Tibial artery (tissue), 4 donors: ENCODE measurements around the gene CDH22.

Experiments used
- DNase-seq, 2 donors: peaks; one replicate each; pipeline ENCODE4 v3.0.0-alpha.2; 2019
- H3K27ac ChIP-seq, 2 donors: fragments of 200-600 bp; sonication (generic) in 1 of 2; 1 replicate in 1 of 2; 2 replicates in 1 of 2; pipeline ENCODE4 v1.5.1; 2018 to 2019; ENCODE audit warnings: mild to moderate bottlenecking in 1 of 2
- H3K27me3 ChIP-seq, 2 donors: fragments of 200-600 bp; sonication (generic) in 1 of 2; one replicate each; pipeline versions ENCODE4 v1.5.1 to v1.6.0; 2016 to 2019
- H3K36me3 ChIP-seq, 3 donors: fragments of 200-600 bp; sonication (generic) in 2 of 3; one replicate each; pipeline ENCODE4 v1.5.1; 2016 to 2019; ENCODE audit warnings: mild to moderate bottlenecking in 2 of 3
- H3K4me1 ChIP-seq, 4 donors: fragments of 200-600 bp; sonication (generic) in 2 of 4; 1 replicate in 3 of 4; 2 replicates in 1 of 4; pipeline ENCODE4 v1.5.1; 2016 to 2019
- H3K4me3 ChIP-seq, 2 donors: fragments of 200-600 bp; sonication (generic) in 1 of 2; 1 replicate in 1 of 2; 2 replicates in 1 of 2; pipeline ENCODE4 v1.5.1; 2018 to 2019; ENCODE audit warnings: mild to moderate bottlenecking in 2 of 2
- H3K9me3 ChIP-seq, 3 donors: fragments of 200-600 bp; sonication (generic) in 1 of 3; one replicate each; pipeline ENCODE4 v1.5.1; 2016 to 2019
- intact Hi-C: fragments of 100-400 bp; cut with DNase I; formaldehyde crosslinking; loops from one replicate; pipeline ENCODE4 v1.15.0; 2023; ENCODE audit warnings: low total_unique reads
- TF ChIP-seq, protein P1 (sequence below), 2 experiments: fragments of 200-600 bp in 1 of 2; fragments of 450-650 bp in 1 of 2; IDR thresholded peaks; one replicate each; pipeline ENCODE4 v1.5.1; 2017 to 2019; ENCODE audit warnings: antibody characterized with exemption in 2 of 2, mild to moderate bottlenecking in 1 of 2, moderate library complexity in 1 of 2

The CDH22 gene

GRCh38 chr20:46342451-46343347, 34.4 kb upstream of the CDH22 start:
- Histone ChIP-seq H3K27ac (no peak overlapping the region), H3K36me3 (peaks cover 0 to 11% (median 0%) of the 10 kb centered on the region in 3 donors), H3K4me1 (peaks cover 0 to 9% (median 1%) of the 10 kb centered on the region in 4 donors), H3K9me3 (no peaks in the 10 kb centered on the region), H3K27me3 (peaks cover 4 to 54% of the 10 kb centered on the region in 2 donors), H3K4me3 (no peak overlapping the region)
- intact Hi-C loops = no loop called here
- no peak for DNase-seq
- TF ChIP-seq, protein P1, sequence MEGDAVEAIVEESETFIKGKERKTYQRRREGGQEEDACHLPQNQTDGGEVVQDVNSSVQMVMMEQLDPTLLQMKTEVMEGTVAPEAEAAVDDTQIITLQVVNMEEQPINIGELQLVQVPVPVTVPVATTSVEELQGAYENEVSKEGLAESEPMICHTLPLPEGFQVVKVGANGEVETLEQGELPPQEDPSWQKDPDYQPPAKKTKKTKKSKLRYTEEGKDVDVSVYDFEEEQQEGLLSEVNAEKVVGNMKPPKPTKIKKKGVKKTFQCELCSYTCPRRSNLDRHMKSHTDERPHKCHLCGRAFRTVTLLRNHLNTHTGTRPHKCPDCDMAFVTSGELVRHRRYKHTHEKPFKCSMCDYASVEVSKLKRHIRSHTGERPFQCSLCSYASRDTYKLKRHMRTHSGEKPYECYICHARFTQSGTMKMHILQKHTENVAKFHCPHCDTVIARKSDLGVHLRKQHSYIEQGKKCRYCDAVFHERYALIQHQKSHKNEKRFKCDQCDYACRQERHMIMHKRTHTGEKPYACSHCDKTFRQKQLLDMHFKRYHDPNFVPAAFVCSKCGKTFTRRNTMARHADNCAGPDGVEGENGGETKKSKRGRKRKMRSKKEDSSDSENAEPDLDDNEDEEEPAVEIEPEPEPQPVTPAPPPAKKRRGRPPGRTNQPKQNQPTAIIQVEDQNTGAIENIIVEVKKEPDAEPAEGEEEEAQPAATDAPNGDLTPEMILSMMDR (IDR thresholded peaks at IDR 0.05) = no peak

DNA sequence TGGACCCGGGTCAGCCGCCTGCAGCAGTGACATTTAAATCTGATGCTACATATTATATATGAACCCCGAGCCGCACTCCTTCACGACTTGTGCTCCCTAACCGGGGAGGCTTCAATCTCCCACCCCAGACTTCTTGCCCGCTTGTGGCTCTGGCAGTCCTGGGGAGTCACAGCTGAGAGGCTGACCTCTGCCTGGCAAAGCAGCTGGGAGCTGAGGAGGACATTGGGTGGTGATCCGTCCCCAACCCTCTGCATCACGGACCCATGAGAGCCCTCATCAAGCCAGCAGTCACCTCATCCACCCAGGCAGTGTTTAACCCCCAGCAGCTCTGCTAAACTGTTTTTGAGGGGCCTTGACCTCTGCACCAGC, 33.7 kb upstream of the CDH22 start:
- intact Hi-C loops = no loop called here
- H3K36me3 ChIP-seq = peaks cover 0 to 8% (median 0%) of the 10 kb centered on the region in 3 donors
- H3K27ac ChIP-seq = no peak overlapping the region
- no peak for DNase-seq
- peaks cover 4 to 61% of the 10 kb centered on the region in 2 donors for H3K27me3 ChIP-seq
- no peak overlapping the region for H3K4me3 ChIP-seq
- H3K9me3 ChIP-seq = no peaks in the 10 kb centered on the region
- TF ChIP-seq, protein P1 (IDR thresholded peaks at IDR 0.05) = no peak
- peaks cover 0 to 9% (median 1%) of the 10 kb centered on the region in 4 donors for H3K4me1 ChIP-seq

DNA sequence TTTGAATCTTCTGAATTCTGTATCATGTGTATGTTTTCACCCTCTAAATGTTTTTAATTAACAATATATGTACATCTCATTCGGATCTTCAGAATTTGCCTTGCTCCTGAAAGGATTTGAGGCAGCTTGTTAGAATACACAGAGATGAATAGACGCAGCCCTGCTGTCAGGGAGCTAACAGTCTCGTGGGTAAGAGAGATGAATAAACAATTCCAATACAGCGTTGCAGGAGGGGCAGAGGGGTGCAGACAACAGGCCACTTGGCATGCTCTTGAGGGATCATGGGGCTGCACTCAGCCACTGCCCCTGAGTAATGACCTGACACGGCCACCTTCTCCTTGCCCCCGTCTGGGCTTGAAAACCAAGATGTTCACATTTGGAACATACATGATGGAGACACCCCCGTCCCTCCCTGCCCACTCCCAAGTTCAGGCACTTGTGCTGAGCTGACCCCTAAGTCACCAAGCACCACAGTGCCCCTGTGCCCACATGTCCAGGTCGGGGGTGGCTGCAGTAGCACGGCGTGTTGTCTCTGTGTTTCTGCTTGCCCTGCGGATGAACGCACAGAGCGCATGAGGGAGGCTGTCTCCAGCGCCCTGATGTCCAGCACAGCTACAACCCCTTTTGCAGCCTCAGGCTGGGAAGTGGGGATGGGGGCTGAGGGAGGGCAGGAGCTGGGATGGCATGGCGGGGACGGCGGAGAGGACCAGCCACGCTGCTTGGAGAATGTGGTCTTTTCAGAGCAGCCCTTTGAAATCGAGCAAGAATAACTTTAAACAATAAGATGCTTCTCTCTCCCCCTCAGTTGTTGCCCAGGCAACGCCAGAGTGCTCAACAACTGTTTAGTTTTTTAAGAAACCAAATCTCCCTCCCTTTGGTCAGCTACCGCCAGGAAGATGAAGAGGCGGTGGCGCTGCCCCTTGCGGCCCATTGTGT, 33.0 kb upstream of the CDH22 start:
- no peak for DNase-seq
- no peak overlapping the region for H3K27ac ChIP-seq
- peaks cover 0 to 9% (median 1%) of the 10 kb centered on the region in 4 donors for H3K4me1 ChIP-seq
- H3K36me3 ChIP-seq = peaks cover 0 to 2% (median 0%) of the 10 kb centered on the region in 3 donors
- peaks cover 4 to 63% of the 10 kb centered on the region in 2 donors for H3K27me3 ChIP-seq
- H3K4me3 ChIP-seq = no peak overlapping the region
- H3K9me3 ChIP-seq = no peaks in the 10 kb centered on the region
- intact Hi-C loops = no loop called here
- TF ChIP-seq, protein P1 (IDR thresholded peaks at IDR 0.05) = no peak

- Histone ChIP-seq H3K4me3 (no peak overlapping the region), H3K4me1 (peaks cover 0 to 9% (median 1%) of the 10 kb centered on the region in 4 donors), H3K36me3 (no peaks in the 10 kb centered on the region), H3K9me3 (no peaks in the 10 kb centered on the region), H3K27ac (no peak overlapping the region), H3K27me3 (peaks cover 4 to 80% of the 10 kb centered on the region in 2 donors)
- intact Hi-C loops = no loop called here
- TF ChIP-seq, protein P1 (IDR thresholded peaks at IDR 0.05) = no peak
- DNase-seq = no peak
Measured at GRCh38 chr20:46339037-46339436, 30.7 kb upstream of the CDH22 start.

DNA sequence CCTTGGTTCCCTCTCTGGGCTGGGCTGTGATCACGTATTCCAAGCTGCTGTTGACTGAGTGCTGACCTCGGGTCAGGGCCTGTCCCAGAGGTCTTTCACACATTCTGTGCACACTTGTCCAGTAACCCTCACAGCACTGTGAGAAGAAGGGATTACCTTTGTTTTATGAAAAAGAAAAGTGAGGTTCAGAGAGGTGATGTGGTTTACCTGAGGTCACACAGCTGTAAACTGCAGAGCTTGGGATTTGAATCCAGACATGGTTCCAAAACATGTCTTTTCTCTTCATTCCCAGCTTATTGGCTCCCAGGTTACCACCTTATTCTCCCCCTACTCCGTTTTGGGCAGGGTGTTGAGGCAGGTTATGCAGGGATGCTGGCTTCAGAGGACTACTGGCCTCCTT, 28.4 kb upstream of the CDH22 start:
- H3K4me1 ChIP-seq = peaks cover 0 to 5% (median 0%) of the 10 kb centered on the region in 4 donors
- peaks cover 4 to 84% of the 10 kb centered on the region in 2 donors for H3K27me3 ChIP-seq
- intact Hi-C loops = no loop called here
- no peaks in the 10 kb centered on the region for H3K36me3 ChIP-seq
- no peak overlapping the region for H3K27ac ChIP-seq
- no peak overlapping the region for H3K4me3 ChIP-seq
- H3K9me3 ChIP-seq = no peaks in the 10 kb centered on the region
- TF ChIP-seq, protein P1 (IDR thresholded peaks at IDR 0.05) = no peak
- DNase-seq = no peak
